ENCODE measurements around the gene NPM3.

The NPM3 gene

GRCh38 chr10:101782811-101783735 is at the start of gene NPM3:
TSS of gene NPM3 (minus strand) at chr10:101783446. CDS start at chr10:101783390, 56 bp downstream.
- peak; percentile 84 for DNase-seq (ENCODE audit: low spot score)
- TF ChIP-seq, protein P1, sequence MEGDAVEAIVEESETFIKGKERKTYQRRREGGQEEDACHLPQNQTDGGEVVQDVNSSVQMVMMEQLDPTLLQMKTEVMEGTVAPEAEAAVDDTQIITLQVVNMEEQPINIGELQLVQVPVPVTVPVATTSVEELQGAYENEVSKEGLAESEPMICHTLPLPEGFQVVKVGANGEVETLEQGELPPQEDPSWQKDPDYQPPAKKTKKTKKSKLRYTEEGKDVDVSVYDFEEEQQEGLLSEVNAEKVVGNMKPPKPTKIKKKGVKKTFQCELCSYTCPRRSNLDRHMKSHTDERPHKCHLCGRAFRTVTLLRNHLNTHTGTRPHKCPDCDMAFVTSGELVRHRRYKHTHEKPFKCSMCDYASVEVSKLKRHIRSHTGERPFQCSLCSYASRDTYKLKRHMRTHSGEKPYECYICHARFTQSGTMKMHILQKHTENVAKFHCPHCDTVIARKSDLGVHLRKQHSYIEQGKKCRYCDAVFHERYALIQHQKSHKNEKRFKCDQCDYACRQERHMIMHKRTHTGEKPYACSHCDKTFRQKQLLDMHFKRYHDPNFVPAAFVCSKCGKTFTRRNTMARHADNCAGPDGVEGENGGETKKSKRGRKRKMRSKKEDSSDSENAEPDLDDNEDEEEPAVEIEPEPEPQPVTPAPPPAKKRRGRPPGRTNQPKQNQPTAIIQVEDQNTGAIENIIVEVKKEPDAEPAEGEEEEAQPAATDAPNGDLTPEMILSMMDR (IDR thresholded peaks at IDR 0.05) = no peak
- Histone ChIP-seq H3K27ac (peak within 1 kb of the TSS in 1 of 2 donors; percentile 33), H3K4me3 (peak within 1 kb of the TSS; percentile 75)

DNA sequence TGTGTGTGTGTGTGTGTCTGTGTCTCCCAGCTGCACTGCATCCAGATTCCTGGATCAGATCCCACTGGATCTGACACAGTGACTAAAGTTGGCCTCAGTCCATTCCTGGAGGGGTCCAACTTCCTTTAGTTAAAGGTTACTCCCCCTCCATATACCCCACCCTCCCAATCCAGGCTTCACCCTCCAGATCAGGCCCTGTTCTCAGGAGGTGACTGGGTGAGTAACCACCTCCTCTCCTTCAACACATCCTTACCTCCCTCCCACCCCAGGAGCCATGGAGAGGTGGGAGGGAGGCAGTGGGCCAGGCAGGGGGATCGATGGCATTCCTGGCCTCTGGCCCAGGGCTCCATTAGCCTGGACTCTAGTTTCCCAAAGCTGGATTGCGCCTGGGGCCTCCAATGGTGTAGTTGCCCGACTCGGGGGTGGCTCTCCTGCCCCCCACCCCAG is 49.1 kb upstream of the NPM3 start:
- no peak for DNase-seq (ENCODE audit: low spot score)
- Histone ChIP-seq H3K4me3 (no peak overlapping the region), H3K27ac (no peak overlapping the region)
- TF ChIP-seq, protein P1 (IDR thresholded peaks at IDR 0.05) = no peak

DNA sequence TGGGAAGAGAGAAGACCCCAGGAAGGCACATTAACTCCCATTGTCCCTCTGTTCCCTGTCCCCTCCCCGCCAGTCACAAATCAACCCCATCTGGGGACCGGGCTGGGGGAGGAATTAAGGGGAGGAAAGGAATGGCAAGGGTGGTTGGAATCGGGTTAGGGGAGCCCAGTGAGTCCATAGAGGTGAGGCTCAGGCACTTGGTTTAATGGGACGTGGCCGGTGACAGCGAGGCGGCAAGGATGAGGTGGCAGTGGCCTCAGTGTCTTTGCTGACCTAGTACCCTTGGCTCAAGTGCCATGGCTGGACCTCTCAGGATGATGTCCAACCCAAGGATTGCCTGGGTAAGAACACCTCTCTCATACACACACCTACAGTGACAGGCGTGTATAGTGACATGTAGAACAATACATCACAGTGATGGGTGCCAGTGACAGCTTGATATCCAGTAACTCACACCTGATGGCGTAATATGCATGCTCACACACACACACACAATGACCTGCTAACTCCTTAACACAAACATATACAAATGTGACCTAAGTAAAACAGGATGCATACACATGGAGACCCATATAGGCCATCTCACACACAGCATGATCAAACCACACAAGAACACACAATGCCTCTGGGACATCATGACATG is 48.0 kb upstream of the NPM3 start:
- TF ChIP-seq, protein P1 (IDR thresholded peaks at IDR 0.05) = no peak
- Histone ChIP-seq H3K27ac (peak overlapping the region in 1 of 2 donors; percentile 35), H3K4me3 (peak overlapping the region; percentile 69)
- no peak for DNase-seq (ENCODE audit: low spot score)

DNA sequence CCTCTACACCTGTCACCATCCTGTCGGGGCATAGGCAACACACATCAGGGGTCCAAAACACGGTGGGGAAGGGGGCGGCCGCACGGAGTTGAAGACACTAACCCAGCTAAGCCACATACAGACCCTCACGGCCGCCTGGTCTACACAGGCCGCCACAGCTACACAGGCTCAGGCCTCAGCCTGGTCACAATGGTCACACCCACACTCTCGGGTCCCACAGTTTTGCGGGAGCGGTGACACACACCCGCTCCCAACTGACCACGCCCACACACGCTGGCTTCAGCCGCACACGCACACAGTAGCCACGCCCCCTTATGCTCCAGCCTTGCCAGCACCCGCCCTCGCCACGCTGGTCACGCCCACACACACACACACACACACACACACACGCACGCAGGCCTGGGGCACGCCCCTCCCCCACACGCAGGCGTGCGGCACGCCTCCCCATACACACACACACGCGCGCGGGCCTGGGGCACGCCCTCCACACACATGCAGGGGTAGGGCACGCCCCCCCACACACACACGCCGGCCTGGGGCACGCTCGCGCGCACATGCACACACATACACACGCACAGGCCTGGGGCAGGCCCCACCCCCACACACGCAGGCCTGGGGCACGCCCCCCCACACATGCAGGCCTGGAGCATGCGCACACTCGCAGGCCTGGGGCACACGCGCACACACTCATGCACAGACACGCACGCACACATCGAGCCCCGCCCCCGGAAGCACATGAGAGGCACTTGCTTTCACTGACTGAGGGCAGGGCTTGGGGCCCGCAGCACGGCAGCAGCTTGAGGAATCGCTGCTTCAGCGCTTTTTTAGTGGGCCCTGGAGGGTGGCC is 47.3 kb upstream of the NPM3 start:
- peak; percentile 88 for DNase-seq (ENCODE audit: low spot score)
- peak overlapping the region; percentile 69 for H3K4me3 ChIP-seq
- peak overlapping the region in 1 of 2 donors; percentile 63 for H3K27ac ChIP-seq
- TF ChIP-seq, protein P1 (IDR thresholded peaks at IDR 0.05) = no peak

DNA sequence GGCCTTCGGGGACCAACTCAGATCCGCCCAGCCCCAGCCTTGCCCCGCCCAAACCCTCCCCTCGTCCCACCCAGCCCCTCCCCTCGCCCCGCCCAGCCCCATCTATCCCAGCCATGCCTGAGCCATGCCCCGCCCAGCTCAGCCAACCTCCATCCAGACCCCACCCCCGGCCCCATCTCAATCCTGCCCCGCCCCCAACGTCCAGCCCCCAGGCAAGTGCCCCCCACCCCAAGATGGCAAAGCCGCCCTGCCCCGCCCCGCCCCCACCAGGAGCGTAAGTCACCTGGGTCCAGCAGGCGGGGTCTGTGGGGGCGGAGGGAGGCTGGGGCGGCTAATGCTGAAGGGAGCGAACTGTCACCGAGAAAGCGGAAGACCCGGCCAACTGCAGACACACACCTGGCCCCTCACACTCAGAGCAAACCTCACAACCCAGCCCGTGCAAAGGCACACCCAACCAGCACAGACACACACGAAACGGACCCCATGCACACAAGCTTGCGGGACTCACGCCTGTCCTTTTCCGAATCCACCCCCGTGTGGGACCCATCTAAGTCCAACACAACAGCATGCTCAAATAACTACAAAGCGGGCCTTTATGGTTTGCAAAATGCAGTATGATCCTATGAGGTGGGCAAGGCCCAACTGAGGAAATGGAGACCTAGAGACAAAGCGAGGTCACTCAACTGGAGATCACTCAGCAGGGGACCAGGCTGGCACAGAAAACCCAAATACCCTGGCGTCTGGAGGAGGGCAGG is 46.5 kb upstream of the NPM3 start:
- H3K4me3 ChIP-seq = peak overlapping the region; percentile 69
- DNase-seq (ENCODE audit: low spot score) = no peak
- peak overlapping the region in 1 of 2 donors; percentile 63 for H3K27ac ChIP-seq
- TF ChIP-seq, protein P1 (IDR thresholded peaks at IDR 0.05) = no peak

All from coronary artery (tissue), 2 donors.